Measurements from ENCODE around the gene DAPK3. TPM values are rescaled to one million over a fixed set of nuclear protein-coding genes. Genes with fewer than 3 reads are reported as not detected.
"Not testable (repeated sequence)": the region's sequence is repeated elsewhere in the genome, so short reads cannot be mapped to it uniquely, and the experiment has no call there.

DAPK3 gene
- total RNA-seq, 4 donors from 2014 or later: 54.6 to 89.0 (median 82.3) TPM

DNA sequence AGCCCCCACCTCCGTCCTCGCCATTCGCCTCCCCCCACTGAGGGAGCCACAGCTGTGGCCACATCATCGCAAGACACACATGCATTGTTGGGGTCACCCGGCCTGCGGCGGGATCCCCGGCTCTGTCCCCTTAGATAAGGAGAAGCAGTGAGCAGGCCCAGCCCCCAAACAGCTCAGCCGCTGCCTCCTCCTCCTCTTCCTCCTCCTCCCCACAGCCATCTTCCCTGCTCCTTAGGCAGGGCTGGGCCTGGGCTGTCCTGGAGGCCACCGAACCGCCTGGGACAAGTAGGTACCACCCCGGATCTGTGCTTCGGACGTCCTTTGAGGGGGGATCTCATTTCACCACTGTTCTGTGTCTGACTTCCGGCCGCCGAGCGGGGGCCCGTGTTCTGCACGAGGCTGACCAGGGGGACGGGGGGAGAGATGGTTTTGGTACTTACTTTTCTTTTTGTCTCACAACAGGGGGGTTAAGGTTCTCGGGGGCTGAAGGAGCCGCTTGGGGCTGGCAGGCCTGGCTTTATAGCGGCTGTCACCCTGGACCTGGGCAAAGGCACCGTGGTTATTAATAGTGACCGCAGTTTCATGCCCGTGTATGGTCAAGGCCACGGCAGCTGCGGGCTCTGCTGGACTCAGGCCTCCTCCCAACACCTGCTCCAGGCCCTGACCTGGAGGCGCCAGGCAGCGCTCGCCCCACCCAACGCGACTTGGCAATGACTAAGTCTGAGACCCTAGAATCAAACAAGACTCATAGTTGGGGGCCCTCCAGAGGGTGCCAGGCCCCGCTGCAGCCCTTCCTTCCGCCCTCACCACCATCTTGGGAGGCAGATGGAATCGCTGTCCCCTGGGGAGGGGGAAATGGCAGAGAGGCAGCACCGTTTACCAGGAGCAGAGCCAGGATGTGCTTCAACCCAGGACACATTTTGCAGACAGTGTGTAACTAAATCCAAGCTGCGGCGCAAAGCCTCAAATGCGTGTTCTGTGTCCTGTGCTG lies 19.7 kb downstream of the DAPK3 start:
- Histone ChIP-seq H3K27me3 (no peaks in the 10 kb centered on the region), H3K9me3 (no peaks in the 10 kb centered on the region), H3K4me1 (peaks cover 4 to 22% (median 16%) of the 10 kb centered on the region in 4 donors), H3K27ac (peak overlapping the region; percentile 56 to 83 (median 70)), H3K36me3 (no peaks in the 10 kb centered on the region), H3K4me3 (peak overlapping the region in 1 of 4 donors; percentile 21)
- intact Hi-C loops (cut with DNase I; ENCODE audit: low total_unique reads) (no loop called here), in situ Hi-C loops (cut with MboI; ENCODE audit: low pct_ligation_motif_present in 1 of 4, low pct_unique_long_range_greater_than_20kb in 1 of 4, low sequenced_read_pairs in 3 of 4) (no loop called here)
- WGBS, 2 donors (ENCODE audit: low coverage in 1 of 2): 36 to 46% methylated on average over 6 to 40 of the region's 41 CpGs
- no peak for DNase-seq
- TF ChIP-seq POLR2A (IDR thresholded peaks at IDR 0.05): no peak
- TF ChIP-seq, protein P1, sequence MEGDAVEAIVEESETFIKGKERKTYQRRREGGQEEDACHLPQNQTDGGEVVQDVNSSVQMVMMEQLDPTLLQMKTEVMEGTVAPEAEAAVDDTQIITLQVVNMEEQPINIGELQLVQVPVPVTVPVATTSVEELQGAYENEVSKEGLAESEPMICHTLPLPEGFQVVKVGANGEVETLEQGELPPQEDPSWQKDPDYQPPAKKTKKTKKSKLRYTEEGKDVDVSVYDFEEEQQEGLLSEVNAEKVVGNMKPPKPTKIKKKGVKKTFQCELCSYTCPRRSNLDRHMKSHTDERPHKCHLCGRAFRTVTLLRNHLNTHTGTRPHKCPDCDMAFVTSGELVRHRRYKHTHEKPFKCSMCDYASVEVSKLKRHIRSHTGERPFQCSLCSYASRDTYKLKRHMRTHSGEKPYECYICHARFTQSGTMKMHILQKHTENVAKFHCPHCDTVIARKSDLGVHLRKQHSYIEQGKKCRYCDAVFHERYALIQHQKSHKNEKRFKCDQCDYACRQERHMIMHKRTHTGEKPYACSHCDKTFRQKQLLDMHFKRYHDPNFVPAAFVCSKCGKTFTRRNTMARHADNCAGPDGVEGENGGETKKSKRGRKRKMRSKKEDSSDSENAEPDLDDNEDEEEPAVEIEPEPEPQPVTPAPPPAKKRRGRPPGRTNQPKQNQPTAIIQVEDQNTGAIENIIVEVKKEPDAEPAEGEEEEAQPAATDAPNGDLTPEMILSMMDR (IDR thresholded peaks at IDR 0.05): no peak
- TF ChIP-seq EP300 (IDR thresholded peaks at IDR 0.05; ENCODE audit: low read depth): no peak

DNA sequence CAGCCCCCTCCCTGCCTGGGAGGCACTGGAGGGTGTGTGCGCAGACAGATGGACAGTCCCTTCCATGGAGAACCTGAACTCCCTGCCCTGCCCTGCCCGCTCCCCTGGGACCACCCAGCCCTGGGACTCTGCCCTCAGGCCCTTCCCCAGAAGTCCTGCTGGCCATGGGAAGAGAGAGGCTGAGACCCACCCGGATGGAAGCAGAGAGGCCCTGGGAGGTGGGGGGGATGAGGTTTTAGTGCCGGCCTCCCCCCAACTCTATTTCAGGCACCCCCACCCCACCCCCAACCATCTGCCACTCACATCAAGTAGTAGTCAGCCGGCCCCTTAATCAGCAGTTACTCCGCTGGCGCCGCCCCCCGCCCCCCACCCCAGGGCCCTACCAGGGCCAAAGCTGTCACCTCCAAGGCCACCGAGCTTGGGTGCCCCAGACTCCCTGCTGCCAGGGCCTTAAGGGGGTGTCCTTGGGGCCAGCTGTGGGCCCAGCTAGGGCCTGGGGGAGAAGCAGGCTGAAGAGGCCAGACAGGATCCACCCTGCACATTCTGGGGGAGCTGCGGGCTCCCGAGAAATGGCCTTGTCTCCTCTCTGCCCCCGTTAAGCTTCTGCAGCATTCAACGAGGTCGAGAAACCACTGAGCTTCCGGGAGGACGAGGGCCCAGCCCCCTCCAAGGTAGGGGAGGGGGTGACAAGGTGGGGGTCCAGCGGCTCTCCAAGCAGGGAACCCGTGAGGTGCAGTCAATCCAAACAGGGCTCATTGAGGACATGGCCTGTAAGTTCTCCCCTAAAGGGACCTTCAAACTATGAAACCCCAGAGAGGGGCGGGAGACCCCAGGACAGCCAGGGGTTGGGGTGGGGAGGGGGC lies 20.7 kb downstream of the DAPK3 start:
- H3K4me3 ChIP-seq: peak overlapping the region in 1 of 4 donors; percentile 21
- 50% methylated on average over 19 of the region's 20 CpGs; no CpG with 5 or more reads in 1 of the 2 donors for WGBS, 2 donors (ENCODE audit: low coverage in 1 of 2)
- H3K36me3 ChIP-seq: no peaks in the 10 kb centered on the region
- DNase-seq: no peak
- in situ Hi-C loops (cut with MboI; ENCODE audit: low pct_ligation_motif_present in 1 of 4, low pct_unique_long_range_greater_than_20kb in 1 of 4, low sequenced_read_pairs in 3 of 4) (no loop called here), intact Hi-C loops (cut with DNase I; ENCODE audit: low total_unique reads) (no loop called here)
- no peaks in the 10 kb centered on the region for H3K9me3 ChIP-seq
- no peaks in the 10 kb centered on the region for H3K27me3 ChIP-seq
- peak overlapping the region; percentile 56 to 83 (median 70) for H3K27ac ChIP-seq
- peaks cover 4 to 22% (median 16%) of the 10 kb centered on the region in 4 donors for H3K4me1 ChIP-seq
- TF ChIP-seq, protein P1 (IDR thresholded peaks at IDR 0.05): no peak
- TF ChIP-seq POLR2AphosphoS5 (IDR thresholded peaks at IDR 0.05) (no peak), POLR2A (IDR thresholded peaks at IDR 0.05) (no peak), EP300 (IDR thresholded peaks at IDR 0.05; ENCODE audit: low read depth) (no peak)

DNA sequence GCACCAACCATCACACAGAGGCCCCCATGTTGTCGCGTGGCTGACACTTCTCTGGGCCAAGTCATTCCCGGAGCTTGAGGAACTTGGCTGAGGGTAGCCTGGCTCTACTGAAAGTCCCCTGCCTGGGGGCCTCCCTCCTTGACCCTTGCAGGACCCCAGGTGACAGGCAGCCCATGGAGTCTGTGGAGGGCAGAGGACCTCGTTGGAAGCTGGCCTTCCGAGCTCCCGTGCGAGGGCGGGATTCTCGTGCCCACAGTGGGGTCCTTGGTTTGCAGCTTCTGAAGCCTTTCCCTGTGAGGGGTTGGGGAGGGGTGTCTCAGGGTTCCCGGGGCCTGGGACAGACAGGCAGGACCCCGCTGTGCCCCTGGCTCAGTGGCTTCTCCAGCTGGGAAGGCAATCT lies 21.6 kb downstream of the DAPK3 start:
- no peak for DNase-seq
- no peak for TF ChIP-seq POLR2A (IDR thresholded peaks at IDR 0.05)
- in situ Hi-C loops (cut with MboI; ENCODE audit: low pct_ligation_motif_present in 1 of 4, low pct_unique_long_range_greater_than_20kb in 1 of 4, low sequenced_read_pairs in 3 of 4) (no loop called here), intact Hi-C loops (cut with DNase I; ENCODE audit: low total_unique reads) (no loop called here)
- Histone ChIP-seq H3K27me3 (no peaks in the 10 kb centered on the region), H3K27ac (no peak overlapping the region), H3K4me1 (peaks cover 4 to 22% (median 16%) of the 10 kb centered on the region in 4 donors), H3K36me3 (no peaks in the 10 kb centered on the region), H3K9me3 (no peaks in the 10 kb centered on the region), H3K4me3 (no peak overlapping the region)
- 85% methylated on average over 8 of the region's 11 CpGs; no CpG with 5 or more reads in 1 of the 2 donors for WGBS, 2 donors (ENCODE audit: low coverage in 1 of 2)

DNA sequence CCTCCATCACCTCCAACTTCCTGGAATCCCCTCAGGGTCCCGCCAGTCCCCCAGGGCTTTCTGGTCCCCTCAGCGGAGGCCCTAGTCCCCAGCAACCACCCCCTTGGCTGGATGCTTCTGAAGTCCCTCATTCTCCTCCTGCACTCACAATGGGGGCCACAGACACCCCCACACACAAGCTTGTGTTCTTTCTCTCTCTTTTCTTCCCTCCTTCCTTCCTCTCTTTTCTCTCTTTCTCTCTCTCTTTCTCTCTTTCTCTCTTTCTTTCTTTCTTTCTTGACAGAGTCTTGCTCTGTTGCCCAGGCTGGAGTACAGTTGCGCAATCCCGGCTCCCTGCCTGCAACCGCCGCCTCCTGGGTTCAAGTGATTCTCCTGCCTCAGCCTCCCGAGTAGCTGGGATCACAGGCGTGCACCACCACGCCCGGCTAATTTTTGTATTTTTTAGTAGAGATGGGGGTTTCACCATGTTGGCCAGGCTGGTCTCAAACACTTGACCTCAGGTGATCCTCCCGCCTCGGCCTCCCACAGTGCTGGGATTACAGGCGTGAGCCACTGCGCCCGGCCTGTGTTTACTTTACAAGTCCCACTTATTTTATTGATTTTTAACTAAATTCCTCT lies 23.5 kb downstream of the DAPK3 start:
- 83 to 86% methylated on average over 2 to 15 of the region's 15 CpGs for WGBS, 2 donors (ENCODE audit: low coverage in 1 of 2)
- in situ Hi-C loops (cut with MboI; ENCODE audit: low pct_ligation_motif_present in 1 of 4, low pct_unique_long_range_greater_than_20kb in 1 of 4, low sequenced_read_pairs in 3 of 4): not testable (repeated sequence)

More for the DNA sequence above, 23.5 kb downstream of the DAPK3 start:
- H3K4me3 ChIP-seq; intact Hi-C loops (cut with DNase I; ENCODE audit: low total_unique reads); DNase-seq; H3K27me3 ChIP-seq; H3K27ac ChIP-seq; H3K36me3 ChIP-seq; H3K9me3 ChIP-seq: not testable (repeated sequence)
- H3K4me1 ChIP-seq: peaks cover 4 to 19% (median 16%) of the 10 kb centered on the region in 4 donors

All from transverse colon (tissue), 4 donors.